Fibroblast of peridontal ligament (primary cell): ENCODE measurements around the gene CCDC88B.
A peak's percentile ranks its signal among the peaks of the same experiment; 100 is the strongest.

Source experiments
- DNase-seq: peaks from one replicate; pipeline ENCODE4 v3.0.0-alpha.2; 2010; ENCODE audit errors: extremely low read depth

The CCDC88B gene

DNA sequence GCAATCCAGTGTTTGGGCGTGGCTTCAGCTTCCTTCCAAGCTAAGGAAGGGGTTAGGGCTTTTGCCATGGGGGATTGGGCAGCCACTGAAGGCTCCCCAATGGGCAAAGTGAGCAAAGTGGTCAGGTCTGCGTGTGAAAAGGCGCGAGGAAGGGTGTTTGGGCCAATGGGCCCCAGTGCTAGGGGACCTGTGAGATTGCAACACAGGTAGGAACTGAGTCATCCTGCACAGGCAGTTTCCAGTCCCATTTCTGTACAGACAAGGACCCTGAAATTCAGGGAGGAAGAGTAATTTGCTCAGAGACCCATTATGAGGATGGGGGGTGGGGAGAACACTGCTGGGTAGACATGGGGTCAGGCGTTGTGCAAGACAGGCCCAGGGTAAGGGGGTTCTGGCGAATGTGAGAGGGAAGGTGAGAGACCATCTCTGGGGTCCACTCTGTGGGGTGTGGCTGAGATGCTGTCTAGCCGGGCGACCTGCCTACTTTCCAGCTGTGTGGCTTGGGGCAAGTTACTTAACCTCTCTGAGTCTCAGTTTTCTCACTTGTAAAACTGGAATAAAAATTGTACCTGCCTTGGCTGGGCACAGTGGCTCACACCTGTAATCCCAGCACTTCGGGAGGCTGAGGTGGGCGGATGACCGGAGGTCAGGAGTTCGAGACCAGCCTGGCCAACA lies 7.3 kb downstream of the CCDC88B start:
- DNase-seq, result no peak

DNA sequence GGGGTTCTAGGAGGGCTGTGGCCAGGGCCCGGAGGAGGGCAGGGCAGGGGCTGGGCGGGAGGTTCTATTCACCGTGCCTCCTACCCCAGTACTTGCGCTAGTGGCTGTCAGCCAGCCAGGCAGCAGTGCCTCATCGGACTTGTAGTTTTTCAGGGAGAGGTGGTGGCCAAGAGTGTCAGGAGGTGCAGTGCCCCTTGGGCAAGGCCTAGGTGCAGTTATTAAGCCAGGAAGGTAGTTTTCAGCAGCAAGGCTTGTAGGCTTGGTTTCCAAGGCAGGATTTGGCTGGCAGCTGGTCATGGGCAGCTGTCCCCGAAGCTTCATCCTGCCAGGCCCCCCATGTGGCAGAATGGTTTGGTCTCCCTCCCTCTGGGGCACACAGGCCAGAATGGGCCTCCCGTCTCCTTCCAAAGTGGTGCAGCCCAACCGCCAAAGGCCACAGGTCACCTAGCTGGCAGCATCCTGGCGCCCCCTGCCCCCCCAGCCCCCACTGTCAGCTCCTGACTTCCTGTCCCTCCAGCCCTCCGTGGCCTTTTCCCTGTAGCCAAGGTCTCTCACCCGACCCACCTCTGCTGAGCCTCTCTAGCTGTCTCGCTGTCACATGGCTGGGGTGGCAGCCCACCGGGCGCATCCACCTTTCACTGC lies 8.5 kb downstream of the CCDC88B start:
- DNase-seq, result no peak

DNA sequence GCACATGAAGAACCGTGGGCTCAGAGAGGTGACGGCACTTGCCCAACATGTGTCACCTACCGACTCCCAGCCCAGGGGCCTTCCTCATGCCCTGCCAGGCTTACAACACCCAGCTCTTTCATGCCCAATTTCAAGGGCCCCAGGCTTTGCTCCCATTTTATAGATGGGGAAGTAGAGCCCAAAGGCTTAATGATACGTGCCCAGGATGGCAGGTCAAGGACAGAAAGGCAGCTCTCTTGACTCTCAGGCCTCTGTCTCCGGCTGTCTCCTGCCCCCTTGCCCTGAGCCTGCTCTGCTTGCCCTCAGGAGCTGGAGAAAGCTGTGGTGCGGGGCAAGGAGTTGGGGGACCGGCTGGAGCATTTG lies 9.0 kb downstream of the CCDC88B start:
- no peak for DNase-seq

DNA sequence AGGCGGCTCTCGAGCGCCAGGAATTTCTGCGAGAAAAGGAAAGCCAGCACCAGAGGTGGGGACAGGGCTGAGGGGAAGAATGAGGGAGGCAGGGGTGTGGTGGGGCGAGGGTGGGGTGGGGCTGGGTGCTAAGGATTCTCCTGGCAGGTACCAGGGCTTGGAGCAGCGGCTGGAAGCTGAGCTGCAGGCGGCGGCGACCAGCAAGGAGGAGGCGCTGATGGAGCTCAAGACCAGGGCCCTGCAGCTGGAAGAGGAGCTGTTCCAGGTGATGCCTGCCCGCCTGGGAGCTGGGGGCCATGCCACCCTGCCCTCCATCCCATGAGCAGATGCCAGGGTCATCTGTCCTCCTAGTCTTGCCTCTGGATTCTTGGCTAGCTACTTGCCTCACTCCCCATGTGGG lies 9.4 kb downstream of the CCDC88B start:
- no peak for DNase-seq

DNA sequence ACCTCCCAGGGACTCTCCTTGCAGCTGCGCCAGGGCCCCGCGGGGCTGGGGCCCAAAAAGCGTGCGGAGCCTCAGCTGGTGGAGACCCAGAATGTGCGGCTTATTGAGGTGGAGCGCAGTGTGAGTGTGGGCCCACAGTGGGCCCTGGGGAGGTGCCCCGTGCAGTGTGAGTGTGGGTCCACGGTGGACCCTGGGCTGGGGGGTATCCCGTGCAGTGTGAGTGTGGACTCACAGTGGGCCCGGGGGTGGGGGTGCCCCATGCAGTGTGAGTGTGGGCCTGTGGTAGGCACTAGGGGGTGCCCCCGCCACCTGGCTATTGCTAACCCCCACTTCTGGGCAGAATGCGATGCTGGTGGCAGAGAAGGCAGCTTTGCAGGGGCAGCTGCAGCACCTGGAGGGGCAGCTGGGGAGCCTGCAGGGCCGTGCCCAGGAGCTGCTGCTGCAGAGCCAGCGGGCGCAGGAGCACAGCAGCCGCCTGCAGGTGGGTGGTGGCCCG lies 11.2 kb downstream of the CCDC88B start:
- no peak for DNase-seq

DNA sequence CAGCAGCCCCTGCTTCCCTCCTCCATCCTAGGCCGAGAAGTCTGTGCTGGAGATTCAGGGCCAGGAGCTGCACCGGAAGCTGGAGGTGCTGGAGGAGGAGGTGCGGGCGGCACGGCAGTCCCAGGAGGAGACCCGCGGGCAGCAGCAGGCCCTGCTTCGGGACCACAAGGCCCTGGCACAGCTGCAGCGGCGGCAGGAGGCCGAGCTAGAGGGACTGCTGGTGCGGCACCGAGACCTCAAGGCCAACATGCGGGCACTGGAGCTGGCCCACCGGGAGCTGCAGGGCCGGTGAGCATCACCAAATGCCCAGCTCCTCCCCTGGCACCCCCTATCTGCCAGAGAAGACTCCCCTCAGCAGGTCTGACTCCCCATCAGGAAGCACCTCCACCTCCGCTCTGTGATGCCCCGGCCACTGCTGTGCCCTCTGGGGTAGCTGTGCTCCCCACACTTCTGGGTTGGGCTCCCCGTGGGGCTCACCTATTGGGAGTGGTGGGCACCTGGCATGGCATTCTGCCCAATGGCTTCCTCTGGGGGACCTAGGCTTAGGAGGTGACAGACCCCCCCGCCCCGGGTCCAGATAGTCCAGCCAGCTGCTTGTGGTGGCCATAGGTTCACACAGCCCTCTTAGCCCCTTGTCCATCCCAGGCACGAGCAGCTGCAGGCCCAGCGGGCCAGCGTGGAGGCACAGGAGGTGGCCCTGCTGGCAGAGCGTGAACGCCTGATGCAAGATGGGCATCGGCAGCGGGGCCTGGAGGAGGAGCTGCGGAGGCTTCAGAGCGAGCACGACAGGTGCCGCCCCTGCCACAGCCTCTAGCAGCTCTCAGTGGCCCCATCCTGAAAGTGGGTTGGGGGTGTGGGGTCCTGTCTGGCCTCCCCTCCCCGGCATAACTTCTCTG lies 12.3 kb downstream of the CCDC88B start:
- DNase-seq, result no peak

DNA sequence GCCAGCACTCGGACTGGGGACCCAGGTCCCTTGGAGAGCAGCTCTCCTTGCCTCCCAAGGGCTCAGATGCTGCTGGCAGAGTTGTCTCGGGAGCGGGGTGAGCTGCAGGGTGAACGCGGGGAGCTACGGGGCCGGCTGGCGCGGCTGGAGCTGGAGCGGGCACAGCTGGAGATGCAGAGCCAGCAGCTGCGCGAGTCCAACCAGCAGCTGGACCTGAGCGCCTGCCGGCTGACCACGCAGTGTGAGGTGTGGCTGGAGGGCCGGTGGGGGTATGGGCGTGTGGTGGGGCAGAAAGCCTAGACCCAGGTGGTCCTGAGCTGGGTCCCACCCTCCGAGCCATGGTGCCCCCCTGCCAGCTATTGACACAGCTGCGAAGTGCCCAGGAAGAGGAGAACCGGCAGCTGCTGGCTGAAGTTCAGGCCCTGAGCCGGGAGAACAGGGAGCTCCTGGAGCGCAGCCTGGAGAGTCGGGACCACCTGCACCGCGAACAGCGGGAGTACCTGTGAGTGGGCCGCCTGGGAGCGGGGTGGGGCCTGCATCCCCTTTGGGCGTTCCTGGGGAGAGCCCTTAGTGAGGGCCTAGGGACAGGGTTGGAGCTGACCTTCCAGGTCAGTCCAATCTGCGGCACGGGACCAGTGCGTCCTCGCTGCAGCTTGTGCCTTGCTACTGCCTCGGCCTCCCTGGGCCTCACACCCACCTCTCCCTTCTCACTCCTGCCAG lies 13.2 kb downstream of the CCDC88B start:
- DNase-seq, result no peak

DNA sequence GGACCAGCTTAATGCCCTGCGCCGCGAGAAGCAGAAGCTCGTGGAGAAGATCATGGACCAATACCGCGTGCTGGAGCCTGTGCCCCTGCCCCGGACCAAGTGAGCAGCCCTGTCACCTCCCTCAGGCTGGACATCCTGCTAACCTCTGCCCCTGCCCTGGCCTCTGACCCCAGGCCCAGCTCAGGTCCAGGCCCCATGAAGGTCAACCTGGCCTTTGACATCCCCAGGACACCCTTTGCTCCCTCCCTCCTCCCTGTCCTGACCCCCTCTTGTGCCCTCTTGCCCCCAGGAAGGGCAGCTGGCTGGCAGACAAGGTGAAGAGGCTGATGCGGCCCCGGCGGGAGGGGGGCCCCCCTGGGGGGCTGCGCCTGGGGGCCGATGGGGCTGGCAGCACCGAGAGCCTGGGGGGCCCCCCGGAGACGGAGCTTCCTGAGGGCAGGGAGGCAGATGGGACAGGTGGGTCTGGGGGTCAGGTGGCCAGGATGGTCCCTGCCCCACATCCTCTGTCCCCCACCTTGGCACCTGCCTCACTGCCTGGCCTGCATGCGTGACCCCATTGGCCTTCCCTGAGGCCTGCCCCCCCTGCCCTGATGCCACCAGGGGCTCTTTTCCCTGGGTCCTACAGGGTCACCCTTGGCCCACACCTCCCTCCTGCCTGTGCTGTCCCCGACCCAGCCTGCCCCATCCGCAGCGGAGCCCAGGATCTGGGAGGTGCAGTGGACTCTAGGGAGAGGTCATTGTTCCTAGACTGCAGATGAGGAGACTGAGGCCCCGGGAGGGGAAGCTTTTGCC lies 13.9 kb downstream of the CCDC88B start:
- DNase-seq, result no peak

DNA sequence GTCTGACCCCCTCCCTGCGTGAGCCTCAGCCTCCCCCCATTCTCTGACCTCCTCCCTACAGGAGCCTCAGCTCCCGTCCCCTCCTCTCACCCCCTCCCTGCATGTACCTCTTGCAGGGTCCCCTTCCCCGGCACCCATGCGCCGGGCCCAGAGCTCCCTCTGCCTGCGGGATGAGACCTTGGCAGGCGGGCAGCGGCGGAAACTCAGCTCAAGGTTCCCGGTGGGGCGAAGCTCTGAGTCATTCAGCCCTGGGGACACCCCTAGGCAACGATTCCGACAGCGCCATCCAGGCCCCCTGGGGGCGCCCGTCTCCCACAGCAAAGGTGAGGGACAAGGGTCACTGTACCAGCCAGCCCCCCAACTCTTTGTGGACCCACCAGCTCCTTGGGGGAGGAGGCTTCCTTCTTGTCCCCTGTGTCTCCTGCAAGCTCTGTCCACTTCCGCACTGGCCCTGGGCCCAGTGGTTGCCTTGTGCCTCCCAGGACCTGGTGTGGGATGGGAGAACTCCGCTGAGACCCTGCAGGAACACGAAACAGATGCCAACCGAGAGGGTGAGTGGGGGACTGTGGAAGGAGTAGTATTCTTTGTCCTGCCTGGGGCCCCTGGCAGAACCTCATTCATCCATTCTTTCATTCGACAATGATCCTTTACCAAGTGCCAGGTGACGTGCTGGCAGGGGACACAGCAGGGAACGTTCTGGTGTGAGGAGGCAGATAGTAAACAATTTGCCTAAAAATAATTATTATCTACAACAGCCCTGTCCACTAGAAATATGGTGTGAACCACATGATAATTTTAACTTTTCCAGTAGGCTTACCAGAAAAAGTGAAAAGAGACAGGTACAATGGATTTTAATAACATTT lies 15.3 kb downstream of the CCDC88B start:
- DNase-seq, result peak; percentile 72

DNA sequence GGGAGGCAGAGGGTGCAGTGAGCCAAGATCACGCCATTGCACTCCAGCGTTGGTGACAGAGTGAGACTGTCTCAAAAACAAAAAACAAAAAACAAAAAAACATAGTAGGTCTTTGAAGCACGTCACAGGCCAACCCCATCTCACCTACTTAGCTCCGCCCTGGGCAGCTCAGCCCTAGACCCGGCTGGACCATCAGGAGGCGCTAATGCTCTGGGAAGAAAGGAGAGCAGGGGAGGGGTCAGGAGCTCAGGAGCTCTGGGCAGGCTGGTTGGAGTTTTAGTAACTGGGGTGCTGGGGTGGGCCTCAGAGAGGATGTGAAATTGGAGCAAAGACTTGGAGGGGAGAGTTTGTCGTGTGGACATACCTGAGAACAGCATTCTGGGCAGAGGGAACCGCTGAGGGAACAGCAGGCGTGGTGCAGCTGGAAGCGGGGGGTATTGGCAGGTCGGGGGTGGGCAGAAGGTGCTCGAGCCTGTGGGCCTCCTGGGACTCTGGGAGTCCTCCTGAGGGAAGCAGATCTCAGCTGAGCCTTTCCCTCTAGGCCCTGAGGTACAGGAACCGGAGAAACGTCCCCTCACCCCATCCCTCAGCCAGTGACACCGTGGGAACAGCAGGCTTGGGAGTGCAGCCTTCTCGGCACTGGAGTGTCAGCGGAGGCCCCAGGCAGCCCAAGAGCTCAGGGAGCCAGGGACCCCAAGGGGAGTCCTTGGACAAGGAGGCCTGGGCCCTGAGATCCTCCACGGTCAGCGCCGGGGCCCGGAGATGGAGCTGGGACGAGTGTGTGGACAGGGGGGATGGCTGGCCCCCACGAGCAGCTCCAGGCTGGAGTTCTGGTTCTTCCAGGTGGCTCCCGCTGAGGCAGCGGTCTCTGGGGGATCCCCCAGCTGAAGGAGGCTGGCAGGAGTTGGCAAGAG lies 16.8 kb downstream of the CCDC88B start:
- peak; percentile 13 for DNase-seq

DNA sequence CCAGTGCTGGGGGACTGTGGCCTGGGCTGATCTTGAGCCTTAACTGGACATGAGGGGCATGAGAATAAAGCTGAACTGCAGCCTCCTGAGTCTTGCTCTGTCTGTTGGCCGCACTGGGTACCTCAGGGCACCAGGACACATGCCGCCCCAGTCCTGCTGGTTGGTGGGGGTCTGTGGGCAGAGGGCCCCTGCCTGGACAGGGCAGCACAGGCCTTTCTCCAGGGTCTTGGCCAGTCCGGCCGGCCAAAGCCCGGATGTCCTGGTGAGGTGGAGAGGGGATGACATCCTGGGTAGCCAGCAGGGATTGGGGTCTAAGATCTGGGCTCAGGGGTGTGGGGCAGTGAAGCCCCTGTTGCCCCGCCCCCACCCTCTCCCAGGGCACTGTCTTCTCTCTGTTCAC lies 17.4 kb downstream of the CCDC88B start:
- no peak for DNase-seq

DNA sequence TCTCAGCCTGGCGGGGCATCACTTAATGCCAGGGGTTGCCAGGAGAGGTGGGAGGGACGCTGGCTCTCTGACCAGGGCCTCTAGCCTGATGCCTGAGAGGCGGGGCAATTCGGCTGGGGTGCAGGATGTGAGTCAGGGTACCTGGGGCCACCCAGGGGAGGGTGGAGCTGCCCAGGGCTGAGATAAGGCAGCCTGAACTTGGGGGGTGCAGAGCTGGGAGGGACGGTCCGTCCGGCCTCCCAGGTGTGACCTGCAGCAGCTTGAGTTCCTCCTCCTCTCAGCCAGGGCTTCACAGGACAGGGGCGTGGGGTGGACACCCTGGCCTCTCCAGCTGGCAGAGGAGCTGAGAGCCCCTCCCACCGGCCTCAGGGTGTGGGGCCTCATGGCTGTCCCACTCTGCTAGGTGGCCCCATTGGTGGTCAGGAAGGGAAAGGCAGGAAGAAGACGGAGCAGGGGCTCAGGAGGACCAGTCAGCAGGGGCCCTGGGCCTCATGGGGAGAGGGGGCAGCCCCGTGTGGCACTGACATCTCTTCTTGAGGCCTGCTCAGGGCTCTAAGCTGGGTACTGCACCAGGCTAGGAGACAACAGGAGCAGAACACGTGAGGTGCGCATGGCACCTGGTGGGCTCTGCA lies 18.0 kb downstream of the CCDC88B start:
- no peak for DNase-seq

DNA sequence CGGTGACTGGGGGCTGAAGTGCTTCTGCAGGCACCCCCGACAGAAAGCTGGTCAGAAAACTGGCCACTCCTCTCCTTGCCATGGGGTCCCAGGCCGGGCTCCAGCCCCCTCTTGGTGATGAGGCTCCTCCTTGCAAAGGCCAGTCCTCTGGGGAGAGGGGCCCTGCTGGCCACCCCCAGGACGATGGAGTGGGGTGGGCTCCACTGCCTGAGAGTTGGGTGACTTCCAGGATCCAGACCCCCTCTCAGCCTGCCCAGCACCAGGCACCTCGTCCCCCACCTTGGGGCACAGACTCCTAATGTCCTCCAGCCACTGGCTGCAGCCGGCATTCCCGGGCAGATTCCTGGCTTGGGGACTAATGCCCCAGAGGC lies 18.5 kb downstream of the CCDC88B start:
- no peak for DNase-seq

DNA sequence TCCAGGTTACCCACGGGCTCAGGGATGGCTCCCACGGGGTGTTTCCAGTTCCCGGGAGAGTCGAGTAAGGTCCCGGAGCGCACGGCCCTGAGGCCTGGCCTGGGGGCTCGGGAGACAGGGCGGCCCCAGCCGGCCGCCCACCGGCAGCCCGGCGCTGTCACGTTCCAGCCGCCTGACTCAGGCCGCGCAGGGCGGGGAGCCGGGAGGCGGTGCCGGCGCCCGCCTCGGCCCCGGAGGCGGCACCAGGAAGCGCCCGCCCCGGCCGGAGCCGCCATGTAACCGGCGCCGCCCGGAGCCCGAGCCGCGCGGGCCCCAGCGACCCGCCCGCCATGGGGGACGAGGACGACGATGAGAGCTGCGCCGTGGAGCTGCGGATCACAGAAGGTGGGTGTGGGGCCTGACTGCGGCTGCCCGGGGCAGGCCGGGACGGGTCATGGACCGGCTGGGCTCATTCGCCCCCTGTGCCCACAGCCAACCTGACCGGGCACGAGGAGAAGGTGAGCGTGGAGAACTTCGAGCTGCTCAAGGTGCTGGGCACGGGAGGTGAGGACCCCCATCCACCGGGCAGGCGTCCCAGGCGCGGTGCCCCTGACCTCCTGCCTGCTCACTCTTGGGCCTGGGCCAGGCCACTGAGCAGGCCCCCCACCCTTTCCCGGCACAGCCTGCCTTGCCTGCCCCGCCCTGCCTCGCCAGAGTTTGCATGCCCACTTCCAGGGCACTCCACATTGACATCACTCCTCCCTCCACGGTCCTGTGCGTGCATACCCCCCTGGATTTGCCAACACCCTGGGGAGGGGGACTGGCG lies 19.1 kb downstream of the CCDC88B start, which contains the start of gene RPS6KA4:
Gene RPS6KA4 (plus strand): TSS at position 256 of the 805 bp plus-strand sequence. CDS start 74 bp downstream, at position 330.
- peak; percentile 40 for DNase-seq

DNA sequence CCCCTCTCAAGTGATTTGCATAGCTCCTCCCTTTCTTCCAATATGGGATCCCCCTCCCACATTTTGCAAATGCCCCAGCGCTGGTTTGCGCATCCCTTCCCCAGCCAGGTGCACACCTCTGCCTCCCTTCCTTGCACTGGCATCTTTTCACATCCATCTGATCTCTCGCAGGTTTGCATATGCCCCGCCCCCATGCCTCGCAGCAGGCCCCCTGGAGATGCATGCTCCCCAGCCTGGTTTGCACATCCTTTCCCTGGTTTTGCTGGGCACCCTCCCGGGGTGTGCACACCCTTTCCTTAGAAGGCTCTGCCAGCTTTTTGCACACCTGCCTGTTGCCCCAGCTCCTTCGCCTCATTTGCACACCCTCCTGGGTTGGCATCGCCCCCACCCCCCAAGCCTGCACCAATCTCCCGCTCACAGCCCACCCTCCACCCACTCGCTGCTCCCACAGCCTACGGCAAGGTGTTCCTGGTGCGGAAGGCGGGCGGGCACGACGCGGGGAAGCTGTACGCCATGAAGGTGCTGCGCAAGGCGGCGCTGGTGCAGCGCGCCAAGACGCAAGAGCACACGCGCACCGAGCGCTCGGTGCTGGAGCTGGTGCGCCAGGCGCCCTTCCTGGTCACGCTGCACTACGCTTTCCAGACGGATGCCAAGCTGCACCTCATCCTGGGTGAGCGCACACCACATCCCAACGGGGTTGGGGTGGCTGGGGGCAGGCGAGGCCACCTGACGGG lies 19.9 kb downstream of the CCDC88B start:
- no peak for DNase-seq

DNA sequence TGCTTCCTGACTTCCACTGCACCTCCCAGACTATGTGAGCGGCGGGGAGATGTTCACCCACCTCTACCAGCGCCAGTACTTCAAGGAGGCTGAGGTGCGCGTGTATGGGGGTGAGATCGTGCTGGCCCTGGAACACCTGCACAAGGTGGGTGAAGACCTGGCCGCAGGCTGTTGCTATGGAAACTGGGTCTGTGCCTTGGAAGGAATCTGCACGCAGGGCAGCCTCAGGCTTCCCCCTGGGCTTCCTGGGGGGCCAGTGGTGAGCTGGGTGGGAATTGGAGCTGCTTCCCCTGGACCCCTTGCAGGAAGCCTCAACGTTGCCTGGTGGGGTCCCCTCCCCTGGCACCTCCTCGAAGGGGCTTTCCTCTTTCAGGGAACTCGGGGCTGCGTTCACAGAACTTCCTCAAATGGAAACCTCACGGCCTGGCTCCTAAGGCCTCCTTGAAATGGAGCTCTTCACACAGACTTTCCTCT lies 20.5 kb downstream of the CCDC88B start:
- DNase-seq, result no peak

DNA sequence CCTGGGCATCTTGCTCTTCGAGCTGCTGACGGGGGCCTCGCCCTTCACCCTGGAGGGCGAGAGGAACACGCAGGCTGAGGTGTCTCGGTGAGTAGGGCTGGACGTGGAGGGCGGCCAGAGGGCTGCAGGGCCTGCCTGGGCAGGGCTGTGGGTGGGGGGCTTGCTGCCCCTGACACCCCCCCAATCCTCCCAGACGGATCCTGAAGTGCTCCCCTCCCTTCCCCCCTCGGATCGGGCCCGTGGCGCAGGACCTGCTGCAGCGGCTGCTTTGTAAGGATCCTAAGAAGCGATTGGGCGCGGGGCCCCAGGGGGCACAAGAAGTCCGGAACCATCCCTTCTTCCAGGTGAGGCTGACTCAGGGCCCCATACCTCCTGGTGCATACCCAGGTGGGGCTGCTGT lies 21.7 kb downstream of the CCDC88B start:
- DNase-seq, result no peak
